K562 (cell line): ENCODE measurements around the gene REEP6.

Experiments
- DIDO1 ChIP-seq: fragments of 450-650 bp; IDR thresholded peaks from 2 replicates; pipeline ENCODE4 v1.6.1; 2016; ENCODE audit warnings: low read depth, missing biosample characterization, missing genetic modification characterization
- ELF4 ChIP-seq: fragments of 450-650 bp; formaldehyde crosslinking; IDR thresholded peaks from 2 replicates; pipeline ENCODE4 v1.4.0; 2022; ENCODE audit warnings: missing genetic modification characterization
- L3MBTL2 ChIP-seq: fragments of 450-650 bp; IDR thresholded peaks from 2 replicates; pipeline ENCODE4 v1.6.1; 2016; ENCODE audit warnings: mild to moderate bottlenecking, moderate library complexity
- MAZ ChIP-seq, 2 experiments: fragments of 450-650 bp in 1 of 2; sonication (generic) in 1 of 2; formaldehyde crosslinking; IDR thresholded peaks in 1 of 2; conservative IDR thresholded peaks in 1 of 2; 2 replicates each; pipeline versions ENCODE4 v1.4.0 to v1.5.0; 2020; ENCODE audit warnings: mild to moderate bottlenecking in 1 of 2, missing genetic modification reagents in 1 of 2
- SMARCB1 ChIP-seq: IDR thresholded peaks from 2 replicates; pipeline ENCODE4 v1.6.1; 2011; ENCODE audit warnings: improper control_type of control experiment, low read depth; ENCODE audit not compliant: insufficient read length

DNA sequence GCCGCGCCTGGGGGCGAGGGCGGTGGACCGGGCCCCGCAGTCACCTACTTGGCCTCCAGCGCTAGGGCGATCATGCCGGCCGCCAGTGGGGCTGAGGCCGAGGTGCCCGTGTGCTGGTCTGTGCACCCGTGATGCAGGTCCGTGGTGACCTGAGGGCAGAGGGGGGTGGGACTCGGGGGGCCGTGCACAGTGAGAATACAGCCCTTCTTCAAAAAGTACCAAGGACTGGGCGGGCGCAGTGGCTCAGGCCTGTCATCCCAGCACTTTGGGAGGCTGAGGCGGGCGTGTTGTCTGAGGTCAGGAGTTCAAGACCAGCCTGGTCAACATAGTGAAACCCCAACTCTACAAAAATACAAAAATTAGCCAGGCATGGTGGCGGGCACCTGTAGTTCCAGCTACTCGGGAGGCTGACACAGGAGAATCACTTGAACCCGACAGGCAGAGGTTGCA, 7.0 kb upstream of the REEP6 start:
- TF ChIP-seq L3MBTL2 (no peak), ELF4 (CRISPR knock-in tag) (no peak), SMARCB1 (no peak), MAZ (CRISPR knock-in tag; conservative IDR thresholded peaks at IDR 0.05 in 1 of 2, IDR thresholded peaks at IDR 0.05 in 1 of 2) (no peak), DIDO1 (tag) (no peak)
